Measurements from ENCODE around the gene ITPR1. TPM values are rescaled to one million over a fixed set of nuclear protein-coding genes. Genes with fewer than 3 reads are reported as not detected.

ITPR1 gene
- total RNA-seq, 2 experiments from 2014 or later = 84.4 to 104 TPM

DNA sequence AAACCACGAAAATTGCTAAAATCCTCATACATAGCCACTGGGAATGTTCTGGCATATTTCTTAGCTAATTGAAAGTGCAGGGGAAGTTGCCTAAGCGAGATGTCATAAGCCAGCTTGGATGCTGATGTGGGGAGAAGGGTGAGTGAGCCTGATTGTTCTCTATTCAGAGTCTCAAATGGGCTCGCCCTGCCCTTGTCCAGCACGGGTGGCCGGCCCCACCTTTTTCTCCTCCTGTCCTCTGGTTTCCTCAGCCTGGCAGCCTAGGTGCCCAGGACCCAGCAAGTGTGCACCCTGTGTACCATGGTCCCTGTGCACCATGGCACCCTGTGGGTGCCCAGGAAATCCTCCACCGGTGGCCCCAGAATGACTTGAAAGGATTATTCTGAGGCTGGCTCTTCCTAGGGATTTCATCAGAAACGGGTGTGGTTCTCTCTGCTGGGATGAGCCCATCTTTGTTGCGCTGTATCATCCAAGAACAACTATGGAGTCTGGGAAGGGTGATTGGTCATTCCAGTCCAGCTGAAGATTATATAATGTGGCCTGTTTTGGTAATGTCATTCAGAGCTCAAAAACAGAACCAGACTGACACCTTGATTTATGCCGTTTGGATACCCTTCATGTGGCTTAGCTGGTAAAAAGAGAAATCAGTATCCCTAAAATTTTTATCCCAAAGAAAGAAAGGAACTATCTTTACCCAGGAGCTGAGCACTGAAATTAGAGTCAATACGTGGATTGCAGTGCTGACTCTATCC lies 335.3 kb downstream of the ITPR1 start:
- H3K9me3 ChIP-seq (ENCODE audit: low read length) = no peaks in the 10 kb centered on the region
- ChIA-PET CTCF (ENCODE audit: unreplicated experiment) (no interaction called here), POLR2A (no interaction called here)
- DNase-seq (ENCODE audit: low spot score) = no peak
- TF ChIP-seq EZH2phosphoT487 (IDR thresholded peaks at IDR 0.05; ENCODE audit: borderline replicate concordance, low read depth, low read length) = no peak
- no peak for TF ChIP-seq CTCF (conservative IDR thresholded peaks at IDR 0.05; ENCODE audit: low read length)
- H3K4me3 ChIP-seq (ENCODE audit: low read depth, low read length, poor library complexity, severe bottlenecking) = no peak overlapping the region
- no peaks in the 10 kb centered on the region for H3K79me2 ChIP-seq (ENCODE audit: insufficient read depth, low read depth, low read length)
- H2AFZ ChIP-seq (ENCODE audit: low read length) = no peak overlapping the region
- H4K20me1 ChIP-seq (ENCODE audit: insufficient read depth, low read length) = no peaks in the 10 kb centered on the region
- peaks cover 22% of the 10 kb centered on the region; the same call in 1 of the 2 replicates for H3K36me3 ChIP-seq (ENCODE audit: insufficient read depth, low read length)
- BruUV-seq (replicated peaks) = no TSS peak
- no peak overlapping the region for H3K27ac ChIP-seq (ENCODE audit: low read depth, low read length, poor library complexity, severe bottlenecking)
- no peaks in the 10 kb centered on the region for H3K9me2 ChIP-seq (ENCODE audit: insufficient read depth, low read length)
- H3K4me2 ChIP-seq (ENCODE audit: low read length) = no peak overlapping the region
- intact Hi-C loops (cut with micrococcal nuclease; ENCODE audit: unreplicated experiment) = no loop called here
- peaks cover 10% of the 10 kb centered on the region for H3K4me1 ChIP-seq (ENCODE audit: insufficient read depth, low read length, poor library complexity, severe bottlenecking)

DNA sequence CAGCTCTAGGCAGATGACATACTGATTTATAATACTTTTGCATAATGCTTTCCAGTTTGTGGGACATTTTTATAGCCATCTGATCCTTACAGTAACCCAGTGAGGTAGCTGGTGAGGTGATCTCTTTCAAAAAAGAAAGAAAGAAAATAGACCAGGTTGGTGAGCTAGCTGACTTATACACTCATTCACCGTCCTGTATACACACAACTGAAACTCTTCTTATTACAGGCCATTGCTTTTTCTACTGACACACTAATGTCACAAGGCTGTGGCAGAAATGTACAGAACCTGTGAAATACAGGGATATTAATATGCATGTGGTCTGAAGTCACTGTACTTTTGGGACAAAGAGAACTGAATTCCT lies 335.9 kb downstream of the ITPR1 start:
- H3K9me2 ChIP-seq (ENCODE audit: insufficient read depth, low read length) = no peaks in the 10 kb centered on the region
- H3K4me2 ChIP-seq (ENCODE audit: low read length) = no peak overlapping the region
- H3K9me3 ChIP-seq (ENCODE audit: low read length) = no peaks in the 10 kb centered on the region
- BruUV-seq (replicated peaks) = no TSS peak
- intact Hi-C loops (cut with micrococcal nuclease; ENCODE audit: unreplicated experiment) = no loop called here
- H2AFZ ChIP-seq (ENCODE audit: low read length) = no peak overlapping the region
- no peak for DNase-seq (ENCODE audit: low spot score)
- H3K4me1 ChIP-seq (ENCODE audit: insufficient read depth, low read length, poor library complexity, severe bottlenecking) = peaks cover 10% of the 10 kb centered on the region
- no peak overlapping the region for H3K27ac ChIP-seq (ENCODE audit: low read depth, low read length, poor library complexity, severe bottlenecking)
- H4K20me1 ChIP-seq (ENCODE audit: insufficient read depth, low read length) = no peaks in the 10 kb centered on the region
- ChIA-PET CTCF (ENCODE audit: unreplicated experiment) (no interaction called here), POLR2A (no interaction called here)
- H3K79me2 ChIP-seq (ENCODE audit: insufficient read depth, low read depth, low read length) = no peaks in the 10 kb centered on the region
- no peak for TF ChIP-seq CTCF (conservative IDR thresholded peaks at IDR 0.05; ENCODE audit: low read length)
- no peak for TF ChIP-seq EZH2phosphoT487 (IDR thresholded peaks at IDR 0.05; ENCODE audit: borderline replicate concordance, low read depth, low read length)
- H3K4me3 ChIP-seq (ENCODE audit: low read depth, low read length, poor library complexity, severe bottlenecking) = no peak overlapping the region
- peaks cover 22% of the 10 kb centered on the region; the same call in 1 of the 2 replicates for H3K36me3 ChIP-seq (ENCODE audit: insufficient read depth, low read length)

- Histone ChIP-seq H3K79me2 (ENCODE audit: insufficient read depth, low read depth, low read length) (no peaks in the 10 kb centered on the region), H3K27ac (ENCODE audit: low read depth, low read length, poor library complexity, severe bottlenecking) (no peak overlapping the region), H3K9me3 (ENCODE audit: low read length) (no peaks in the 10 kb centered on the region), H3K36me3 (ENCODE audit: insufficient read depth, low read length) (peaks cover 18% of the 10 kb centered on the region; the same call in 1 of the 2 replicates), H4K20me1 (ENCODE audit: insufficient read depth, low read length) (no peaks in the 10 kb centered on the region), H3K4me2 (ENCODE audit: low read length) (no peak overlapping the region), H3K4me1 (ENCODE audit: insufficient read depth, low read length, poor library complexity, severe bottlenecking) (peaks cover 10% of the 10 kb centered on the region), H2AFZ (ENCODE audit: low read length) (no peak overlapping the region), H3K9me2 (ENCODE audit: insufficient read depth, low read length) (no peaks in the 10 kb centered on the region), H3K4me3 (ENCODE audit: low read depth, low read length, poor library complexity, severe bottlenecking) (no peak overlapping the region)
- BruUV-seq (replicated peaks) = no TSS peak
- intact Hi-C loops (cut with micrococcal nuclease; ENCODE audit: unreplicated experiment) = no loop called here
- CTCF ChIA-PET (ENCODE audit: unreplicated experiment) = no interaction called here
- no peak for DNase-seq (ENCODE audit: low spot score)
- POLR2A ChIA-PET = interaction anchor here (0.6 to 0.7 kb wide), 2 partner anchors 32 to 221 kb away, joined by 3 read pairs; no protein-coding TSS in a partner anchor
- TF ChIP-seq EZH2phosphoT487 (IDR thresholded peaks at IDR 0.05; ENCODE audit: borderline replicate concordance, low read depth, low read length) (no peak), CTCF (conservative IDR thresholded peaks at IDR 0.05; ENCODE audit: low read length) (no peak)
These were observed 337.4 kb downstream of the ITPR1 start for GRCh38 chr3:4830586-4830914.
